HG03457 (cell line): Measurements from ENCODE around the gene TXNDC17.
"Not testable (repeated sequence)": the region's sequence is repeated elsewhere in the genome, so short reads cannot be mapped to it uniquely, and the experiment has no call there.

Experiments
- ATAC-seq: cut with Tn5 transposase; IDR thresholded peaks from one replicate; pipeline ENCODE4 v1.9.1; 2021; ENCODE audit warnings: moderate number of reproducible peaks; ENCODE audit not compliant: unreplicated experiment

TXNDC17 gene

DNA sequence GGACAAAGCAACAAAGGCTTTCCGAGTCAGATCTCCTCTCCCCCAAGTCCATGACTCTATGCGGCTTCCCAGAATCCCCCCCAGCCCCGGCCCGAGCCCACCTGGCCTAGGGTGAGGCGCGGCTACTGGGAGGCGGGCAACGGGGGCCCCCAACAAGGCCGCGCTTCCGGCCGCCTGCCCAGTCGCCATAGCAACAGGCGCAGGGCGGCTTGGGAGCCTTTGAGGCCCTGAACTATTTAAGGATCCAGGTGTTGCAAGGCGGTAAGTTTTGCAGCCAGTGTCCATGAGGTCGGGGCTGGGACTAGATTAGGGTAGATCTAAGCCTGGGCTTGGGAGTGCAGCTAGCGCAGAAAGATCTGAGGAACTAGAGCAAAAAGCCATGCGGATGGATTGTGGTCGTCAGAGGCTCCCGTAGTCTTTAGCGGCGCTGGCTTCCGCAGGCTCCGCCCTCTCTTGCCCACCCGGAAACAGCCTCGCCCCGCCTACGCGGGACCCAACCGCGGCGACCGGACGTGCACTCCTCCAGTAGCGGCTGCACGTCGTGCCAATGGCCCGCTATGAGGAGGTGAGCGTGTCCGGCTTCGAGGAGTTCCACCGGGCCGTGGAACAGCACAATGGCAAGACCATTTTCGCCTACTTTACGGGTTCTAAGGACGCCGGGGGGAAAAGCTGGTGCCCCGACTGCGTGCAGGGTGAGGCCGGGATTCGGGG, at the start of gene TXNDC17, which contains the start of gene KIAA0753:
TXNDC17 (plus strand) TSS at position 525 of the 711 bp plus-strand sequence; CDS start at position 548, 23 bp downstream.
KIAA0753 (minus strand) TSS at position 176 of the 711 bp plus-strand sequence. CDS start 5,608 bp downstream, outside the sequence.
- ATAC-seq = peak; percentile 57

DNA sequence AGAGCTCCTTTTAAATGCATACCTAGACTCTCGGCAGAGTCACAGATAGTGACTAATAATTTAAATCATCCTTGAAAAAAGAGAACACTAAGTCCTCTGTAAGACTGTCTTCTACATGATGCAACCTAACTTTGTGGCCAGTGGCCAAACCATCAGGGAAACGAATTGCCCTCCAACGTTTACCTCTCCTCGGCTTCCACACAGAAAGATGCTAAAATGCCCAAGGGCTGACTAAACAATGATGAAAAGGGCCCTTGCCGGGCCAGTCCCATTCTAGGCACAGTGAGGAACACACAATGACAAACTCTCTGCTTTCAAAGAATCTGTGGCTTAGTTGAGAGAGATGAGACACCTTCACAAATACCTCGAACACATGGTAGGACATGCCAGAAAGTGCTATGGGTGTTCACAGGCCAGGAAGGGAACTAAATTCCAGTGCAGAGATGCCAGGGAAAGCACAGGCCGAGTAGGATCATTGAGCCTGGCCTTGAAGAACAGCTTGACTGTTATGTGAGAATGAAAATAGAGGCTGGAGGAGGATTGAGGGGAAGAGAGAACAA, 49.2 kb upstream of the TXNDC17 start:
- ATAC-seq = no peak

- ATAC-seq = no peak
Measured at GRCh38 chr17:6592173-6592572, 48.7 kb upstream of the TXNDC17 start.

DNA sequence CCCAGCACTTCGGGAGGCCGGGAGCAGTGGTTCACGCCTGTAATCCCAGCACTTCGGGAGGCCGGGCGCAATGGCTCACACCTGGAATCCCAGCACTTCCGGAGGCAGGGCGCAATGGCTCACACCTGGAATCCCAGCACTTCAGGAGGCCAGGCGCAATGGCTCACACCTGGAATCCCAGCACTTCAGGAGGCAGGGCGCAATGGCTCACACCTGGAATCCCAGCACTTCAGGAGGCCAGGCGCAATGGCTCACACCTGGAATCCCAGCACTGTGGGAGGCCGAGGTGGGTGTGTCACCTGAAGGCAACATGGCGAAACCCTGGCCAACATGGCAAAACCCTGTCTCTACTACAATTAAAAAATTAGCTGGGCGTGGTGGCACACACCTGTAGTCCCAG, 47.5 kb upstream of the TXNDC17 start:
- not testable (repeated sequence) for ATAC-seq

GRCh38 chr17:6596081-6596480, 44.8 kb upstream of the TXNDC17 start:
- ATAC-seq = no peak

DNA sequence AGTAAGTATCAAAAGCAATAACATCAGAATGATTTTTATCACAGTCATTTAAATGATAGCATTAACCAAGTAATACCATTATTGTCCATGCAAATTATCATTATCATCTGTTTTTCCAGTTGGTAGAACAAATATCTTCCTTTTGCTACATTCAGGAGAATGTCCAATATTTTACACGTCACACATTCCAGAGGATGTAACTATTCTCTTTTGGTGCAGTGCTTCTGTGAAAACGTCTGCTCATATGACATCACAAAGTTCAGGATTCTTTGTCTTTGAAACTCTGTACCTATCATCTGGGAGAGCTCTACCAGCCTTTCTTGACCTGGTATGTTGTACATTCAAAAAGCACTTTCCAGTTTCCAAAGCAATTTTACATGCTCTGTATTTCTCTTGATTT, 44.3 kb upstream of the TXNDC17 start:
- no peak for ATAC-seq

DNA sequence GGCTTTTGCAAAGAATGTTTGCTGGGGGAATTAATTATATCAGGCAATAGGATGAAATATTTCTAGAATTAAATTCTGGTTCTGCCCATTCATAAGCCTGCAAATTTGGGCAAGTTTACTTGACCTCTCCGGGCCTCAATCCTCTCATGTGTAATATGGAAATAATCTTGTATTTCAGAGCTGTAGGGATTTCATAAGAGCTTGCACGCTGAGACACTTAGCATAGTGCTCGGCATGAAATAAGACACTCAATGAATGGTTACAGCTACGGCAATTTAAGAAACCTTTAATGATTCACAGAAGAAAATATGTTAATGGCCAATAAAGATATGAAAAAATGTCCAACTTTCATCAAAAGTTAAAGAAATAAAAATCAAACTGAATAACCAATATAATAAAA, 43.9 kb upstream of the TXNDC17 start:
- no peak for ATAC-seq

- ATAC-seq = no peak
Measured at GRCh38 chr17:6597727-6598126, 43.1 kb upstream of the TXNDC17 start.

DNA sequence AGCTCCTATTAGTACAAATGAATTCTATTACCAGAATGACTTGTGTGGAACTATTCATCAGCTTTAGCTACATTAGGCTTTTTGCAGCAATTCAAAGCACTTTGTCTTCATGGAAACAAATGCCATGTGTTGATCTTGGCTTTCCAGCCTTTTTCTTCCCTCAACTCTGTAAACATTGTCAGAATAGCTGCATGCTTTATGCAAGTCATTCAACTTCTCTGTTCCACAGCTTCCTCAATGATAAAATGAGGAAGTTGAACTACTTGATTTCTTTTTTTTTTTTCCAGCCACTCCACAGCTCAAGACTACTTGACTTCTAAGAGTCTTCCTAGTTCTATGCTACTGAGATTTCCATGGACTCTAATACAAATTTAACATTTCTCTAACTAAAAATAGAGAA, 41.5 kb upstream of the TXNDC17 start:
- ATAC-seq = no peak

DNA sequence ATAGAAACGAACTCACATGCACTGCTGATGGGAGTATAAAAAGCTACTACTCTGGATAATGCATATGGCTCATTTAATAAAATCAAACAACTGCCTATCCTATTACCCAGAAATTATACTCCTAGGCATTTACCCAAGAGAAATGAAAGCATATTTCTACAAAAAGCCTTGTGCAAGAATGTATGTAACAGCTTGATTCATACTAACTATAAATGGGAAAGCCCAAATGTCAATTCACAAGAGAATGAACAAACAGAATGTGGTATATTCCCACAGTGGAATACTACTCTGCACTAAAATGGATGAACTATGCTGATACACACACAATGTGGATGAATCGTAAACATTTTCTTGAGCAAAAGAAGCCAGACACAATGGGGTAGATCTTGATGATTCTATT, 38.7 kb upstream of the TXNDC17 start:
- no peak for ATAC-seq

DNA sequence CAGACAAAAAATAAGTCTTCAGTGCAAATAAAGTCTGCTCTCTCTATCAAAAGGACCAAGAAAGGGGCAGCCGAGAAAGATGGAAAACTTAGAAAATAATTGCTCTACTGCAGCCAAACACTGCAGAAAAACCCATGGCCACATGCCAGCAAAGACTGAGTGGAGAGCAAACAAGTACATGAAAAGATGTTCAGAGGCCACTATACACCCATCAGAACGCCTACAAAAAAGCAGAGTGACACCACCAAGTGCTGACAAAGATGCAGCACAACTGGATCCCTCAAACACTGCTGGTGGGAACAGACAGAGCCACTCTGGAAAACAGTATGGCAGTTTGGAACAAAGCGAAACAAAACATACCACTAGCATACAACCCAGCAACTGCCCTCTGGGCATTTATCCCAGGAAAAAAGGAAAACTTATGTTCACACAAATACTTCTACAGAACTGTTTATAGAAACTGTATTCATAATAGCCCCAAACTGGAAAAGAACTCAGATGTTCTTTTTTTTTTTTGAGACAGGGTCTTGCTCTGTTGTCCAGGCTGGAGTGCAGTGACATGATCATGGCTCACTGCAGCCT, 37.0 kb upstream of the TXNDC17 start:
- no peak for ATAC-seq

GRCh38 chr17:6605142-6605541, 35.7 kb upstream of the TXNDC17 start:
- ATAC-seq = no peak

DNA sequence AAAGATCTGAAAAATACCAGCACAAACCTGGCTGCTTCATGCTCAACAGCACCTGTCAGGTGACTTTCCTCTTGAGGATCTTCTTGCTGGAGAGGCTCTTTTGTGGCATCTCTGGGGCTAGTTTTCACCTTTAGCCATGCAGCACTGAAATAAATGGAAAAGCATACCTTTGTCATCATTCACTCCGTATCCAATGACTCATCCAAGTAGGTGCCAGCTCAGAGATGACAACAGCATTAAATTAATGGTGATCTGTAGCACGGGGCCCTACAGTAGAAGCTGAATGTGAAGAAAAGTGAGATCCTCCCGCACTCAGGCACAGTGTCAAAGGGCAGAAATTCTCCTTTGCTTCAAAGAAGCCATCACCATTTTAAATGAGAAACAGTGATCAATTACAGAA, 32.5 kb upstream of the TXNDC17 start:
- no peak for ATAC-seq

DNA sequence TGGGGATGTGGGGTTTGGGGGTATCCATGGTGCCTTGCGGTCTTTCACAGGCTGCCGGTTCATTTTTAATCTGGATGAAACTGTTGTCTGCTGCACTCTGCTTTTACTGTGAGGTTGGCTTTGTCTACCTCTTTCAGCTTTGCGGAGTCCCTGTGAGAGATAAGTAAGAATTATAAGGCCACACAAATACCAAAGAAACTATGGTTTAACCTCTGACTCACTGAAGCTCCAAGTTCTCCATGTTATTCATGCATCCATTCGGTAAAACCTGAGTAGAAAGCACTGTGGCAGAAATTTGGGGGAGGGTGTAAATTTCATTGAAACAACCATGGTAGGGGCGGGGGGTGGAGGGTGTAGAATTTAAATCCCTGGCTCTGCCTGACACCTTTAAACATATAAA, 30.8 kb upstream of the TXNDC17 start:
- ATAC-seq = no peak

DNA sequence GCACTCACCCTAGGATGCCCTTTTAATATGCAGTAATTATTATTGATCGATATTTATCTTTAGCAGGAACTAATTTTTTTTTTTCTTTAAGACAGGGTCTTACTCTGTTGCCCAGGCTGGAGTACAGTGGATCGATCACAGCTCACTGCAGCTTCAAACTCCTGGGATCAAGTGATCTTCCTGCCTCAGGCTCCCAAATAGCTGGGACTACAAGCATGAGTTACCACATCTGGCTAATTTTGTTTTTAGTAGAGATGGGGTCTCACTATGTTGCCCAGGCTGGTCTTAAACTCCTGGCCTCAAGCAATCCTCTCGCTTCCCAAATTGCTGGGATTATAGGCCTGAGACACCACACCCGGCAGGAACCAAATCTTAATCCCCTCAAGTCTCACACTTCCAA, 29.6 kb upstream of the TXNDC17 start:
- no peak for ATAC-seq

GRCh38 chr17:6623941-6624340, 16.9 kb upstream of the TXNDC17 start:
- no peak for ATAC-seq

DNA sequence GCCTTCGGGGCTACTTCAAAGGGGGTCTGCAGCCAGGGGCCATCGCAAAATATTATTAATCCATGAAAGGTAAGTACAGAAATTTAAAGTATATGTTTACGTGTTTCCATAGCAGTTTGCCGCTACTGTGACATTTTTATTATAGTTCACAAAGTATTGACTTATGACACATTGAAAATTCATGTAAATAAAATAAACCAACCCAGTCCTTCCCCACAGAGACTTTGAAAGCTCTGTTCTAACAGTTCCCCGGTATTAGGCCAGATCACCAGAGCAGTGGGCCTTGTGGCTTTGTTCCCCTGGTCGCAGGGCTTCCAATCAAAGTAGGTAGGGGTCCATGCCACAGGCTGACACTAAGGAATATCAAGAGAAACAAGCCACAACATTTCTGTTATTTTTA, 14.2 kb upstream of the TXNDC17 start:
- ATAC-seq = no peak

- no peak for ATAC-seq
Measured at GRCh38 chr17:6627019-6627418, 13.8 kb upstream of the TXNDC17 start.

DNA sequence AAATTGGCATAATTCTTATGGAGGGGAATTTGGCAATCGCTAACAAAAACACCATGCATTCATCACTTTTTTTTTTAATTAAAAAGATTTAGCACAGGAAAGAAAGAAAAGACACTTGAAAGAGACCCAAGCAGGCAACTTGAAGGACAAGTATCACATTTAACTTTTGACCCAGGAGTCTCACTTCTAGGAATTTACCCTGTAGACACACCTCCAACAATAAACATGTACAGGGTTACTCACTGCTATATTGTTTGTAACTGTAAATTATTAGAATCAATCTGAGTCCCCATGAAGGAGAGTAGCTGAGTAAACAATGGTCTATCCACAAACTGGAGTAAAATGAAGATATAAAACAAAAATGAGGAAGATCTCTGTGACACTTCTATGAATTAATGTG, 10.5 kb upstream of the TXNDC17 start:
- ATAC-seq = no peak

DNA sequence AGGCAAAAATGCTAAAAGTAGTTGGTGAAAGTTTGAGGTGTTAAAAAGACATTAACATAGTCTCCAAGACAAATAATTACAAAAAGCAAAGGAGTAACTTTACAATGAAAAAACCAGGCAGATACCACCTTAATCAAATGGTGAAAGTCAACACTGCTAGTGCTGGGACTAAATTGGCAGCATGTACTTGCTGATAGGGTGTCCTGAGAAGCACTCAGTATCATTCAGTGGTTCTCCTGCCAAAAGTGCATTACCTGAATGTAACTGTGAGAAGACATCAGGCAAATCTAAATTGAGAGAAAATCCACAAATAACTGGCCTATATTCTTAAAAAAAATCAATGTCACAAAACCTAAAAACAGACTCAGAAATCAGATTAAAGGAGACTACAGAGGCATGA, 8.3 kb upstream of the TXNDC17 start:
- ATAC-seq = no peak

GRCh38 chr17:6633263-6633662, 7.6 kb upstream of the TXNDC17 start:
- ATAC-seq = no peak

- ATAC-seq = no peak
Measured at GRCh38 chr17:6636105-6636504, 4.8 kb upstream of the TXNDC17 start.
